ENCODE data around the gene CENPI. TPM values are rescaled to one million over a fixed set of nuclear protein-coding genes. Genes with fewer than 3 reads are reported as not detected.

CENPI gene
- total and polyA plus RNA-seq, 11 donors = 0.20 to 3.3 (median 0.42) TPM

DNA sequence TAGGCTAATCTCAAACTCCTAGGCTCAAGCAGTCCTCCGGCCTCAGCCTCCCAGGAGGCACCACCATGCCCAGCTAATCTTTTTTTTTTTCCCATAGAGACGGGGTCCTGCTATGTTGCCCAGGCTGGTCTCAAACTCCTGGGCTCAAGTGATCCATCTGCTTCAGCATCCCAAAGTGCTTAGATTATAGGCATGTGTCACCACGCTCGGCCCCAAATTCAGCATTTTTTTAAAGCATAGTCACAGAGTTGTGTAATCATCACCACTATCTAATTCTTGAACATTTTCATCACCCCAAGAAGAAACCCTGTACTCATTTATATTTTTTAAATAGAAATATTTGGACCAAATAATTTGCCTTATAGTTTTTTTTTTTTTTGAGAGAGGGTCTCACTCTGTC lies 10.3 kb downstream of the CENPI start:
- WGBS, 4 donors = 82 to 99% (median 92%) methylated on average over 4 of the region's 4 CpGs
- H3K9me3 ChIP-seq = no peaks in the 10 kb centered on the region
- no peak overlapping the region for H3K4me3 ChIP-seq
- ATAC-seq (no peak), DNase-seq (no peak)
- no peaks in the 10 kb centered on the region for H3K4me1 ChIP-seq
- H3K36me3 ChIP-seq = no peaks in the 10 kb centered on the region
- H3K27me3 ChIP-seq = peaks cover 0 to 2% (median 0%) of the 10 kb centered on the region in 9 donors
- TF ChIP-seq POLR2A (IDR thresholded peaks at IDR 0.05) = no peak
- TF ChIP-seq, protein P1, sequence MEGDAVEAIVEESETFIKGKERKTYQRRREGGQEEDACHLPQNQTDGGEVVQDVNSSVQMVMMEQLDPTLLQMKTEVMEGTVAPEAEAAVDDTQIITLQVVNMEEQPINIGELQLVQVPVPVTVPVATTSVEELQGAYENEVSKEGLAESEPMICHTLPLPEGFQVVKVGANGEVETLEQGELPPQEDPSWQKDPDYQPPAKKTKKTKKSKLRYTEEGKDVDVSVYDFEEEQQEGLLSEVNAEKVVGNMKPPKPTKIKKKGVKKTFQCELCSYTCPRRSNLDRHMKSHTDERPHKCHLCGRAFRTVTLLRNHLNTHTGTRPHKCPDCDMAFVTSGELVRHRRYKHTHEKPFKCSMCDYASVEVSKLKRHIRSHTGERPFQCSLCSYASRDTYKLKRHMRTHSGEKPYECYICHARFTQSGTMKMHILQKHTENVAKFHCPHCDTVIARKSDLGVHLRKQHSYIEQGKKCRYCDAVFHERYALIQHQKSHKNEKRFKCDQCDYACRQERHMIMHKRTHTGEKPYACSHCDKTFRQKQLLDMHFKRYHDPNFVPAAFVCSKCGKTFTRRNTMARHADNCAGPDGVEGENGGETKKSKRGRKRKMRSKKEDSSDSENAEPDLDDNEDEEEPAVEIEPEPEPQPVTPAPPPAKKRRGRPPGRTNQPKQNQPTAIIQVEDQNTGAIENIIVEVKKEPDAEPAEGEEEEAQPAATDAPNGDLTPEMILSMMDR (IDR thresholded peaks at IDR 0.05) = no peak
- no peak overlapping the region for H3K27ac ChIP-seq
- intact Hi-C loops (cut with DNase I) = loop anchor here in 1 of 10 donors (10.0 kb wide), 1 partner anchor 53 kb away; the partner anchor contains the start of gene TRMT2B

DNA sequence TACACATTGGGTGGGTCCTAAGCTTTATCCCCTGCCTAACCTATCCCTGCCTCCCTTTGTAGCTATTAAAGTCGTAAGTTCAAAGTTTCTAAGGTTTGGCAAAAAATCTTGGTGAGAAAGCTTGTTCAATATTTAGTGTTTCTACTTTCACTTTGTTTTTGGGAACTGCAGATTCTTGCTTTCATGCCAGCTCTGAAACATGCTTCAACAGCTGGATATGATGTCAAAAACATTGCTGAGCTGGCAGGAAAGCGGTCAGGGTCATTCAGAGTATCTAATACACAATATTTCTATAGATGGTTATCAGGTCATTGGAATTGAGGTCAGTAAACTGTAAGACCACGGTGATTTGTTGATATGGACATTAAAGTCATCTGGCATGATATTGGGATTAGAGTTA lies 19.7 kb downstream of the CENPI start:
- 54 to 88% (median 71%) methylated on average over 3 of the region's 3 CpGs for WGBS, 4 donors
- no peak for DNase-seq
- H3K4me3 ChIP-seq = no peak overlapping the region
- H3K27me3 ChIP-seq = no peaks in the 10 kb centered on the region
- no peaks in the 10 kb centered on the region for H3K36me3 ChIP-seq
- no peaks in the 10 kb centered on the region for H3K4me1 ChIP-seq
- TF ChIP-seq, protein P1 (IDR thresholded peaks at IDR 0.05) = no peak
- no peak for TF ChIP-seq POLR2A (IDR thresholded peaks at IDR 0.05)
- ATAC-seq = no peak
- no peak overlapping the region for H3K27ac ChIP-seq
- intact Hi-C loops (cut with DNase I) = no loop called here
- no peaks in the 10 kb centered on the region for H3K9me3 ChIP-seq

DNA sequence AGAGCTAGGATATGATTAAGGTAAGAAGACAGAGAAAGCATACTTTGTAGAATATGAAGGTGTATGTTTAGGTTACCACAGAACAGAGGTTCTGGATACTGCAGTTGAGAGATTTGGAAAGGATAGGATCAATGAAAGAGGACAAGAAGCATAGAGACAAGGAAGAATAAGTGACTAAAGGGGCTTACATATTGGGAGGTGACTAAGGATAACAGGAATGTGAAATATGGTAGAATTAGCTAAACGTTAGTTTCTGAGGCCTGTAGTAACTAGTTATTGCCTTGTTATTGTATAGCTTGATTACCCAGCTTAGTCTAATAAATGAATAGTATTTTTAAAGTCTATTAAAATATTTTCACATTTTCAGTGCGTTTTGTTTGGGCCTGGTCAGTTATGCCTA lies 38.2 kb downstream of the CENPI start:
- intact Hi-C loops (cut with DNase I) = no loop called here
- no peak overlapping the region for H3K4me3 ChIP-seq
- peaks cover 0 to 6% (median 0%) of the 10 kb centered on the region in 9 donors for H3K27me3 ChIP-seq
- ATAC-seq (no peak), DNase-seq (no peak)
- H3K36me3 ChIP-seq = peaks cover 0 to 5% (median 0%) of the 10 kb centered on the region in 9 donors
- 57 to 93% (median 77%) methylated on average over 2 of the region's 2 CpGs for whole genome bisulfite sequencing, 4 donors
- TF ChIP-seq, protein P1 (IDR thresholded peaks at IDR 0.05) = no peak
- no peak for TF ChIP-seq POLR2A (IDR thresholded peaks at IDR 0.05)
- H3K27ac ChIP-seq = no peak overlapping the region
- H3K4me1 ChIP-seq = no peaks in the 10 kb centered on the region
- no peaks in the 10 kb centered on the region for H3K9me3 ChIP-seq

Other genes starting within 250 kb of the CENPI start
- gene NOX1, start 223.8 kb upstream of the CENPI start, total RNA-seq = under 1 TPM in 1 of 9 donors, not detected in 8; 0.57 TPM
- gene NOX1, start 223.8 kb upstream of the CENPI start, polyA plus RNA-seq = not detected
- under 1 TPM in 1 of 9 donors, not detected in 8; 0.19 TPM for gene XKRX, start 169.3 kb upstream of the CENPI start, total RNA-seq
- gene XKRX, start 169.3 kb upstream of the CENPI start, polyA plus RNA-seq = under 1 TPM in 1 of 2 donors, not detected in 1; 0.10 TPM
- not detected for gene ARL13A, start 128.5 kb upstream of the CENPI start, total RNA-seq
- gene ARL13A, start 128.5 kb upstream of the CENPI start, polyA plus RNA-seq = not detected
- gene TRMT2B, start 46.1 kb upstream of the CENPI start, total RNA-seq = 10 to 100 TPM; 13.5 to 21.6 (median 18.3) TPM
- 10 to 100 TPM; 11.9 to 14.5 TPM for gene TRMT2B, start 46.1 kb upstream of the CENPI start, polyA plus RNA-seq
- 1 to 10 TPM in 1 of 9 donors, under 1 TPM in 3, not detected in 5; 0.12 to 1.1 (median 0.14) TPM for gene TMEM35A, start 19.3 kb upstream of the CENPI start, total RNA-seq
- under 1 TPM; 0.04 to 0.15 TPM for gene TMEM35A, start 19.3 kb upstream of the CENPI start, polyA plus RNA-seq
- under 1 TPM in 5 of 9 donors, not detected in 4; 0.05 to 0.11 (median 0.08) TPM for gene DRP2, start 121.6 kb downstream of the CENPI start, total RNA-seq
- gene DRP2, start 121.6 kb downstream of the CENPI start, polyA plus RNA-seq = under 1 TPM; 0.01 to 0.04 TPM
- not detected for gene TAF7L, start 193.1 kb downstream of the CENPI start, total RNA-seq
- under 1 TPM in 1 of 2 donors, not detected in 1; 0.04 TPM for gene TAF7L, start 193.1 kb downstream of the CENPI start, polyA plus RNA-seq